ENCODE data around the gene TXLNG. TPM values are rescaled to one million over a fixed set of nuclear protein-coding genes. Genes with fewer than 3 reads are reported as not detected.
"Not testable (repeated sequence)": the region's sequence is repeated elsewhere in the genome, so short reads cannot be mapped to it uniquely, and the experiment has no call there.

Gene TXLNG
- polyA plus RNA-seq, 1 experiment, result 4.5 TPM

GRCh38 chrX:16745659-16746058 lies 40.6 kb upstream of the TXLNG start:
- TF ChIP-seq CTCF (IDR thresholded peaks at IDR 0.05; ENCODE audit: insufficient read depth, low read depth, low read length), result no peak
- CTCF ChIA-PET, result no interaction called here
- no peak for DNase-seq (ENCODE audit: low read depth)
- peaks cover 4% of the 10 kb centered on the region for H3K36me3 ChIP-seq (ENCODE audit: control insufficient read depth, insufficient read depth, low read length)
- no peaks in the 10 kb centered on the region for H3K27me3 ChIP-seq (ENCODE audit: control insufficient read depth, insufficient read depth, low read length)
- POLR2A ChIA-PET, result no interaction called here
- H3K4me3 ChIP-seq (ENCODE audit: low read depth, low read length), result no peak overlapping the region

GRCh38 chrX:16748425-16748824 lies 37.8 kb upstream of the TXLNG start:
- TF ChIP-seq CTCF (IDR thresholded peaks at IDR 0.05; ENCODE audit: insufficient read depth, low read depth, low read length), result no peak
- H3K36me3 ChIP-seq (ENCODE audit: control insufficient read depth, insufficient read depth, low read length), result peaks cover 4% of the 10 kb centered on the region
- no peak overlapping the region for H3K4me3 ChIP-seq (ENCODE audit: low read depth, low read length)
- no peak for DNase-seq (ENCODE audit: low read depth)
- ChIA-PET CTCF (no interaction called here), POLR2A (no interaction called here)
- H3K27me3 ChIP-seq (ENCODE audit: control insufficient read depth, insufficient read depth, low read length), result no peaks in the 10 kb centered on the region

- peaks cover 3% of the 10 kb centered on the region for H3K36me3 ChIP-seq (ENCODE audit: control insufficient read depth, insufficient read depth, low read length)
- DNase-seq (ENCODE audit: low read depth), result no peak
- ChIA-PET POLR2A (no interaction called here), CTCF (no interaction called here)
- TF ChIP-seq CTCF (IDR thresholded peaks at IDR 0.05; ENCODE audit: insufficient read depth, low read depth, low read length), result no peak
- H3K4me3 ChIP-seq (ENCODE audit: low read depth, low read length), result no peak overlapping the region
- H3K27me3 ChIP-seq (ENCODE audit: control insufficient read depth, insufficient read depth, low read length), result no peaks in the 10 kb centered on the region
These were observed 36.1 kb upstream of the TXLNG start for GRCh38 chrX:16750136-16750535.

GRCh38 chrX:16754019-16754418 lies 32.2 kb upstream of the TXLNG start:
- H3K4me3 ChIP-seq (ENCODE audit: low read depth, low read length), result no peak overlapping the region
- no peaks in the 10 kb centered on the region for H3K27me3 ChIP-seq (ENCODE audit: control insufficient read depth, insufficient read depth, low read length)
- POLR2A ChIA-PET, result no interaction called here
- CTCF ChIA-PET, result no interaction called here
- H3K36me3 ChIP-seq (ENCODE audit: control insufficient read depth, insufficient read depth, low read length), result peaks cover 2% of the 10 kb centered on the region
- DNase-seq (ENCODE audit: low read depth), result no peak
- TF ChIP-seq CTCF (IDR thresholded peaks at IDR 0.05; ENCODE audit: insufficient read depth, low read depth, low read length), result no peak

GRCh38 chrX:16756724-16757123 lies 29.5 kb upstream of the TXLNG start:
- CTCF ChIA-PET, result interaction anchor here (1.4 kb wide), 1 partner anchor 10 kb away, joined by 3 read pairs; no protein-coding TSS in a partner anchor

GRCh38 chrX:16761500-16761899 lies 24.8 kb upstream of the TXLNG start:
- DNase-seq (ENCODE audit: low read depth); POLR2A ChIA-PET; CTCF ChIA-PET: not testable (repeated sequence)

More at GRCh38 chrX:16756724-16757123, 29.5 kb upstream of the TXLNG start:
- TF ChIP-seq CTCF (IDR thresholded peaks at IDR 0.05; ENCODE audit: insufficient read depth, low read depth, low read length), result no peak
- POLR2A ChIA-PET, result no interaction called here
- no peak for DNase-seq (ENCODE audit: low read depth)
- Histone ChIP-seq H3K4me3 (ENCODE audit: low read depth, low read length) (no peak overlapping the region), H3K27me3 (ENCODE audit: control insufficient read depth, insufficient read depth, low read length) (no peaks in the 10 kb centered on the region), H3K36me3 (ENCODE audit: control insufficient read depth, insufficient read depth, low read length) (peaks cover 2% of the 10 kb centered on the region)

More at GRCh38 chrX:16761500-16761899, 24.8 kb upstream of the TXLNG start:
- not testable (repeated sequence) for H3K4me3 ChIP-seq (ENCODE audit: low read depth, low read length); H3K36me3 ChIP-seq (ENCODE audit: control insufficient read depth, insufficient read depth, low read length); H3K27me3 ChIP-seq (ENCODE audit: control insufficient read depth, insufficient read depth, low read length)

All from BJ (cell line).